Heart right ventricle (tissue), 16 donors: ENCODE measurements around the gene TMEM256. TPM values are rescaled to one million over a fixed set of nuclear protein-coding genes. Genes with fewer than 3 reads are reported as not detected.
A peak's percentile ranks its signal among the peaks of the same experiment; 100 is the strongest.

Experiments
- ATAC-seq, 8 donors: fragments of 200-7000 bp; cut with Tn5 transposase; one replicate each; pipeline ENCODE4 v1.9.1; 2020; ENCODE audit warnings: mild to moderate bottlenecking in 8 of 8, moderate library complexity in 8 of 8, moderate number of reproducible peaks in 1 of 8
- DNase-seq, 2 donors: peaks; one replicate each; pipeline ENCODE4 v3.0.0-alpha.2; 2020
- H3K27ac ChIP-seq, 10 donors: fragments of 200-600 bp; sonication (generic) in 2 of 10; one replicate each; pipeline versions ENCODE4 v1.5.0 to v1.8.0; 2020 to 2022; ENCODE audit warnings: mild to moderate bottlenecking in 3 of 10
- H3K27me3 ChIP-seq, 7 donors: fragments of 200-600 bp; one replicate each; pipeline ENCODE4 v1.8.0; 2021 to 2022; ENCODE audit warnings: mild to moderate bottlenecking in 2 of 7
- H3K36me3 ChIP-seq, 9 donors: fragments of 200-600 bp; sonication (generic) in 1 of 9; one replicate each; pipeline versions ENCODE4 v1.5.0 to v1.8.0; 2020 to 2022; ENCODE audit warnings: mild to moderate bottlenecking in 2 of 9
- H3K4me1 ChIP-seq, 9 donors: fragments of 200-600 bp; sonication (generic) in 1 of 9; one replicate each; pipeline versions ENCODE4 v1.5.0 to v1.8.0; 2020 to 2022; ENCODE audit warnings: mild to moderate bottlenecking in 4 of 9
- H3K4me3 ChIP-seq, 10 donors: fragments of 200-600 bp; sonication (generic) in 2 of 10; one replicate each; pipeline versions ENCODE4 v1.5.0 to v1.8.0; 2020 to 2022; ENCODE audit warnings: mild to moderate bottlenecking in 7 of 10, moderate library complexity in 2 of 10
- H3K9me3 ChIP-seq, 11 donors: fragments of 200-600 bp in 10 of 11; sonication (generic) in 2 of 11; one replicate each; pipeline versions ENCODE4 v1.5.0 to v1.8.0; 2013 to 2022; ENCODE audit warnings: mild to moderate bottlenecking in 2 of 11, control low read depth in 1 of 11, moderate library complexity in 1 of 11
- whole genome bisulfite sequencing, 2 donors: extraction: QIAGEN DNeasy Blood & Tissue Kit; methylation state at CpG; one replicate each; pipeline ENCODE4 v1.1.7; 2013; ENCODE audit warnings: inconsistent platforms in 1 of 2; 5-methylcytosine and 5-hydroxymethylcytosine counted together
- intact Hi-C, 10 donors: fragments of 100-400 bp; cut with DNase I; formaldehyde crosslinking; loops; one replicate each; pipeline versions ENCODE4 v1.11.1 to v1.14.2; 2022
- polyA plus RNA-seq, 2 donors: library from polyadenylated mRNA; stranded (reverse); fragments of 200-250 nt; gene quantifications; one replicate each; pipeline ENCODE4 v1.2.3, GENCODE V29; 2013
- total RNA-seq, 10 donors: library from RNA; stranded (reverse); fragmentation: NEBNext Ultra II Directional in 3 of 10; extraction: Animal tissue kit (Norgen Biotek cat#: 25700) in 3 of 10; gene quantifications; one replicate each; pipeline versions ENCODE4 v1.2.1 to v1.2.4, GENCODE V29; 2021 to 2023
- TF ChIP-seq, protein P1 (sequence below), 9 donors: fragments of 200-600 bp; sonication (generic) in 2 of 9; IDR thresholded peaks; one replicate each; pipeline versions ENCODE4 v1.5.0 to v1.8.0; 2021 to 2022; ENCODE audit warnings: antibody characterized with exemption in 9 of 9, mild to moderate bottlenecking in 5 of 9, moderate library complexity in 1 of 9
- donor health status: Arrhythmogenic right ventricular cardiomyopathy.
- donor health status: ischemic (EF 13 %, LVEDD 7.1; RV severe dilation, severe dysfunction).
- donor health status: healthy with polysubstance abuse.
- donor health status: DM: no; HTN: yes; CAD: no.
- donor health status: DM: no; HTN: no; CAD: no.
- donor health status: ischemic (EF 25% LVEDD 6.9; RV normal size, moderate dysfunction).
- donor health status: ischemic (EF 25% LVEDD 5.7; RV mildly dilated, moderate dysfunction).
- donor health status: healthy.
- donor health status: DM: yes; HTN: yes; CAD: no.
- donor health status: Ischemic cardiomyopathy.
- donor health status: ischemic (EF 35%, LVEDD 5.7; RV mildly dilated, moderate dysfunction).
- donor health status: nonischemic (EF 11% LVEDD 7.7; RV severe dilation, severe dysfunction).
- donor health status: DM: yes; HTN: yes; CAD: no.
- donor health status: PGD.
- donor health status: ischemic (EF 29% LVEDD 5.4; RV normal size, mild dysfunction).
- donor health status: nonischemic (EF 23%, LVEDD 6.1; RV moderate dilation, normal function).

TMEM256 gene
- total and polyA plus RNA-seq, 12 donors: 61.8 to 169 (median 75.5) TPM

- TF ChIP-seq, protein P1, sequence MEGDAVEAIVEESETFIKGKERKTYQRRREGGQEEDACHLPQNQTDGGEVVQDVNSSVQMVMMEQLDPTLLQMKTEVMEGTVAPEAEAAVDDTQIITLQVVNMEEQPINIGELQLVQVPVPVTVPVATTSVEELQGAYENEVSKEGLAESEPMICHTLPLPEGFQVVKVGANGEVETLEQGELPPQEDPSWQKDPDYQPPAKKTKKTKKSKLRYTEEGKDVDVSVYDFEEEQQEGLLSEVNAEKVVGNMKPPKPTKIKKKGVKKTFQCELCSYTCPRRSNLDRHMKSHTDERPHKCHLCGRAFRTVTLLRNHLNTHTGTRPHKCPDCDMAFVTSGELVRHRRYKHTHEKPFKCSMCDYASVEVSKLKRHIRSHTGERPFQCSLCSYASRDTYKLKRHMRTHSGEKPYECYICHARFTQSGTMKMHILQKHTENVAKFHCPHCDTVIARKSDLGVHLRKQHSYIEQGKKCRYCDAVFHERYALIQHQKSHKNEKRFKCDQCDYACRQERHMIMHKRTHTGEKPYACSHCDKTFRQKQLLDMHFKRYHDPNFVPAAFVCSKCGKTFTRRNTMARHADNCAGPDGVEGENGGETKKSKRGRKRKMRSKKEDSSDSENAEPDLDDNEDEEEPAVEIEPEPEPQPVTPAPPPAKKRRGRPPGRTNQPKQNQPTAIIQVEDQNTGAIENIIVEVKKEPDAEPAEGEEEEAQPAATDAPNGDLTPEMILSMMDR (IDR thresholded peaks at IDR 0.05): no peak
- intact Hi-C loops: no loop called here
- WGBS, 2 donors: 84 to 88% methylated on average over 13 of the region's 13 CpGs
- Histone ChIP-seq H3K4me3 (no peak overlapping the region), H3K9me3 (no peaks in the 10 kb centered on the region), H3K4me1 (peaks cover 12 to 25% (median 18%) of the 10 kb centered on the region in 9 donors), H3K27me3 (peaks cover 0 to 17% (median 0%) of the 10 kb centered on the region in 7 donors), H3K27ac (no peak overlapping the region), H3K36me3 (peaks cover 0 to 13% (median 0%) of the 10 kb centered on the region in 9 donors)
- no peak for ATAC-seq
- DNase-seq: no peak
Observed at GRCh38 chr17:7407082-7407481, 3.2 kb upstream of the TMEM256 start.

DNA sequence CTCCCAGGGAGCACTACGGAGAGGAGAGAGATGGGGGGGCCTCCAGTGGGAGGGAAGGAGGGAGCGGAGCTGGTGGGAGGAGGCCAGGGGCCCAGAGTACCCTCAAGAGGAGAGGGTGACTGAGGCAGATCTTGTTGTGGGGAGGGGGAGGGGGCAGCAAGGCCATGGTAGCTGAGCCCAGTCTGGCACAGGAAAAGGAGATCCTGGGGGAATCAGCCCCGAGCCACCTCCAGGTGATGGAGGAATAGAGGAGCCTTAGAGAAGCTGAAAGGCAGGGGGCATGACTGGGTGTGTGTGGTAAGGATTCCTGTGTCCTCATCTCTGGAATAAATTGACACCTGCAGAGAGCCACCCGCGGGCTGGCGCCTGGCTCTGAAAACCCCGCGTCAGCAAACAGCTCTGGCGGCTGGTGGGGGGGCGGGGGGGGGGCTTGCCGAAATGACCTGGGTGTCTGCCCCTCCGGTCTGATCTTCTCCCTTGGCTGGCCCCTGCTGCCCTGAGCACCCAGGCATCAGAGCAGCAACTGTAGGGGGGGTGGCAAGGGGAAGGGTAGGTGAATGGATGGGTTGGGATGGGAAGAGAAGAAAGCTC, 2.4 kb upstream of the TMEM256 start:
- H3K27ac ChIP-seq: peak overlapping the region in 1 of 10 donors; percentile 94
- no peaks in the 10 kb centered on the region for H3K9me3 ChIP-seq
- H3K4me1 ChIP-seq: peaks cover 13 to 28% (median 19%) of the 10 kb centered on the region in 9 donors
- intact Hi-C loops: no loop called here
- peaks cover 0 to 15% (median 0%) of the 10 kb centered on the region in 9 donors for H3K36me3 ChIP-seq
- DNase-seq (no peak), ATAC-seq (no peak)
- 64 to 68% methylated on average over 12 of the region's 12 CpGs for WGBS, 2 donors
- peak overlapping the region in 2 of 10 donors; percentile 66 to 68 for H3K4me3 ChIP-seq
- H3K27me3 ChIP-seq: peaks cover 0 to 17% (median 0%) of the 10 kb centered on the region in 7 donors
- TF ChIP-seq, protein P1 (IDR thresholded peaks at IDR 0.05): no peak

DNA sequence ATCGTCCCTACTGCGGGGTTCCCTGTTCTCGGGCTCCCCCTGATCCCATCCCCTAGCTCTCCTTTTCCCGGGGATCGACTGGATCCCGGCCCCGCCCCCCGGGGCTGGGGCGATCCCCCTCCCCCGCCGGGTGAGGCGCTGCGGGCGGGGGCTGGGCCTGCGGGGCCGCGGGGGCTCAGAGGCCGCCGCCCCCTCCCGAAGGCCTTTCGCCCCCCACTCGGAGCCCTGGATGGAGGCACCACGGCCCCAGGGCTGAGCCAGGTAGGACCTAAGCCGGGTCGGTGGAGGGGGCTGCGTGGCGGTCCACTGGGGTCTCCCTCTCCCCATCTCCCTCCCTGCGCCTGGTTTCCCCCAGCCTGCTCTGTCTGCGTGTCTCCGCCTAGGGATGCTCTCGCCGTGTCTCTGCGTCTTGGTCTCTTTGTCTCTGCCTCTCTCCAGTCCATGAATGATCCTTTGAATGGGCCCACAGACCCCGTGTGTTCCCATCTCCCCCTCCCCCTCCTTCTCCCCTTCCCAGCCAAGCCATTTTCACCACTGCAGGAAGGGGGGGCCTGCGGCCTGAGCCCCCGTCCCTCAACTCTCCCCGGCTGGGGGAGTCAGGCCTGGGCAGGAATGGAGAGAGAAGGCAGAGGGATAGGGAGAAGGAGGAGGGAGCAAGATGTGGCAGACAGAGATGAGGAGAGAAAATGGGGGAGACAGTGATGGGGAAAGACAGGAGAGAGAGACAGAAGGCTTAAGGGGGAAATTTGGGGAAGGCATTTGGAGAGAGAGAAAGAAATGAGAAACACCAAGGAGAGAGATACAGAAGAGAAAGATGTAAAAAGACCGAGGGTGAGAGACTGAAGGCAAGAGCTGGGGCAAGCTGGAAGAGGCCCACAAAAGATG, 1.7 kb upstream of the TMEM256 start:
- intact Hi-C loops: no loop called here
- 7 to 14% methylated on average over 28 to 38 of the region's 38 CpGs for WGBS, 2 donors
- TF ChIP-seq, protein P1 (IDR thresholded peaks at IDR 0.05): no peak
- peaks cover 13 to 28% (median 19%) of the 10 kb centered on the region in 9 donors for H3K4me1 ChIP-seq
- H3K27me3 ChIP-seq: peaks cover 0 to 17% (median 0%) of the 10 kb centered on the region in 7 donors
- DNase-seq (no peak), ATAC-seq (no peak)
- peak overlapping the region; percentile 54 to 87 (median 68) for H3K4me3 ChIP-seq
- peak overlapping the region; percentile 65 to 96 (median 88) for H3K27ac ChIP-seq
- no peaks in the 10 kb centered on the region for H3K9me3 ChIP-seq
- peaks cover 0 to 15% (median 0%) of the 10 kb centered on the region in 9 donors for H3K36me3 ChIP-seq

DNA sequence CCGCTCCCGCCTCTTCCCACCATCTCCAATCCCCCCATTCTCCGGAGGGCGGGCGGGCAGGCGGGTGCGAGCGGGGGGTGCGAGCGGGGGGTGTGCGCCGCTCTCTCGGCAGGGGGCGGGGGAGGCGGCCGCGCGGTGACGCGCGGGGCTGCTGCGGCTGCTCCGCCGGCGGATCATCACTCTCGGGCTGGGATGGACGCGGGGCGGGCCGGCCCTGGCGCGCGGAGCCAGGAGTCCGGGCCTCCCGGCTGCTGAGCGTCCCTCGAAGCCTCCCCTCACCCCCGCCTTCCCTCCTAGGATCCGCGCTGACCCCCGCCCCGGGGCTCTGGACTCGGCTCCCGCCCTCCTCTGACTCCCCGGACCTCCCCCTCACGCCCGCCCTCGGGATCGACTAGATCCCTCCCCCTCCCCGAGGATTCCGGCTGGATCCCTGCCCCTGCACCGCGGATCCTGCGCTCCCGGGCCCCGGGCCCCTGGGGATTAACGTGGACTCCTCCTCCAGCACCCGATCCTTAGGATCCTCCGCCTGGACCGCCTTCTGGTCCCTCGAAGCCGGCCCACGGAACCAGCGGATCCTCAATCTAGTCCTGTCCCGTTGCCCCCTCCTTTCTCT, 946 bp upstream of the TMEM256 start:
- Histone ChIP-seq H3K4me1 (peaks cover 13 to 28% (median 19%) of the 10 kb centered on the region in 9 donors), H3K27ac (peak overlapping the region; percentile 65 to 96 (median 88)), H3K9me3 (no peaks in the 10 kb centered on the region), H3K36me3 (peaks cover 0 to 15% (median 0%) of the 10 kb centered on the region in 9 donors), H3K4me3 (peak overlapping the region; percentile 54 to 87 (median 68)), H3K27me3 (peaks cover 0 to 17% (median 0%) of the 10 kb centered on the region in 7 donors)
- intact Hi-C loops: loop anchor here in 3 of 10 donors (1.0 to 5.0 kb wide), 3 partner anchors 11 to 98 kb away; partner anchors contain the start of genes FGF11 (in 2 of the 3), TMEM102 (in 2 of the 3), EIF5A (in 1 of the 3) and PLSCR3 (in 1 of the 3)
- DNase-seq (peak; percentile 61 to 73), ATAC-seq (peak; percentile 36 to 64 (median 48))
- WGBS, 2 donors: 0 to 1% methylated on average over 31 to 64 of the region's 65 CpGs
- TF ChIP-seq, protein P1 (IDR thresholded peaks at IDR 0.05): peak in 2 of 9 donors; percentile 31 to 35
